Measurements from ENCODE around the gene MEIS3. TPM values are rescaled to one million over a fixed set of nuclear protein-coding genes. Genes with fewer than 3 reads are reported as not detected.

The MEIS3 gene
- total RNA-seq, 2 donors from 2014 or later: 16.2 to 41.6 TPM

- H3K4me1 ChIP-seq (replicated peaks): no peaks in the 10 kb centered on the region
- H3K27me3 ChIP-seq (replicated peaks; ENCODE audit: insufficient read depth): no peaks in the 10 kb centered on the region
- no peak overlapping the region for H3K4me3 ChIP-seq
- no peak for TF ChIP-seq POLR2AphosphoS5 (IDR thresholded peaks at IDR 0.05)
- no peak for TF ChIP-seq CTCF (IDR thresholded peaks at IDR 0.05)
- no peak for TF ChIP-seq POLR2A (IDR thresholded peaks at IDR 0.05)
- no peaks in the 10 kb centered on the region for H3K9me3 ChIP-seq
- DNase-seq (ENCODE audit: low spot score): no peak
- H3K36me3 ChIP-seq: peaks cover 17 to 34% of the 10 kb centered on the region in 2 donors
- intact Hi-C loops (cut with DNase I): no loop called here
- 67% methylated on average over 16 of the region's 16 CpGs for WGBS
- no peak overlapping the region for H3K27ac ChIP-seq
Measured at GRCh38 chr19:47377208-47377701, 42.1 kb downstream of the MEIS3 start.

GRCh38 chr19:47376589-47377144 lies 42.7 kb downstream of the MEIS3 start:
- H3K4me1 ChIP-seq (replicated peaks): no peaks in the 10 kb centered on the region
- H3K27me3 ChIP-seq (replicated peaks; ENCODE audit: insufficient read depth): no peaks in the 10 kb centered on the region
- no peak for TF ChIP-seq POLR2AphosphoS5 (IDR thresholded peaks at IDR 0.05)
- TF ChIP-seq CTCF (IDR thresholded peaks at IDR 0.05): no peak
- TF ChIP-seq POLR2A (IDR thresholded peaks at IDR 0.05): no peak
- WGBS: 85% methylated on average over 16 of the region's 16 CpGs
- no peak overlapping the region for H3K27ac ChIP-seq
- intact Hi-C loops (cut with DNase I): no loop called here
- DNase-seq (ENCODE audit: low spot score): no peak
- H3K36me3 ChIP-seq: peaks cover 12 to 30% of the 10 kb centered on the region in 2 donors
- no peaks in the 10 kb centered on the region for H3K9me3 ChIP-seq
- H3K4me3 ChIP-seq: no peak overlapping the region

- Histone ChIP-seq H3K36me3 (peaks cover 11 to 27% of the 10 kb centered on the region in 2 donors), H3K27ac (no peak overlapping the region)
Measured at GRCh38 chr19:47375694-47376588, 43.4 kb downstream of the MEIS3 start.

GRCh38 chr19:47374876-47375693 lies 44.2 kb downstream of the MEIS3 start:
- no peak overlapping the region for H3K4me3 ChIP-seq
- no peaks in the 10 kb centered on the region for H3K4me1 ChIP-seq (replicated peaks)
- TF ChIP-seq CTCF (IDR thresholded peaks at IDR 0.05) (no peak), POLR2A (IDR thresholded peaks at IDR 0.05) (no peak), POLR2AphosphoS5 (IDR thresholded peaks at IDR 0.05) (no peak)
- intact Hi-C loops (cut with DNase I): no loop called here
- no peaks in the 10 kb centered on the region for H3K27me3 ChIP-seq (replicated peaks; ENCODE audit: insufficient read depth)
- no peak for DNase-seq (ENCODE audit: low spot score)
- no peaks in the 10 kb centered on the region for H3K9me3 ChIP-seq
- H3K27ac ChIP-seq: no peak overlapping the region
- 93% methylated on average over 20 of the region's 30 CpGs for WGBS
- peaks cover 11 to 27% of the 10 kb centered on the region in 2 donors for H3K36me3 ChIP-seq

More at GRCh38 chr19:47375694-47376588, 43.4 kb downstream of the MEIS3 start:
- no peaks in the 10 kb centered on the region for H3K27me3 ChIP-seq (replicated peaks; ENCODE audit: insufficient read depth)
- no peaks in the 10 kb centered on the region for H3K4me1 ChIP-seq (replicated peaks)
- H3K4me3 ChIP-seq: no peak overlapping the region
- no peaks in the 10 kb centered on the region for H3K9me3 ChIP-seq
- DNase-seq (ENCODE audit: low spot score): no peak
- no peak for TF ChIP-seq POLR2AphosphoS5 (IDR thresholded peaks at IDR 0.05)
- WGBS: 96% methylated on average over 27 of the region's 30 CpGs
- intact Hi-C loops (cut with DNase I): no loop called here

Measured in prostate gland (tissue), 2 donors.